WTC11 (cell line): ENCODE data around the gene CHID1. TPM values are rescaled to one million over a fixed set of nuclear protein-coding genes. Genes with fewer than 3 reads are reported as not detected.
A peak's percentile ranks its signal among the peaks of the same experiment; 100 is the strongest.

ENCODE experiments used
- ATAC-seq: fragments of 200-7000 bp; cut with Tn5 transposase; 2 replicates; pipeline ENCODE4 v1.10.0; 2021; ENCODE audit warnings: mild to moderate bottlenecking, moderate library complexity
- CTCF ChIA-PET: fragments of 300-600 bp; sonication (Branson Sonifier 250); formaldehyde crosslinking; loops from one replicate; lab custom pipeline; 2021; ENCODE audit warnings: antibody characterized with exemption; lab: Charles Lee
- POLR2A ChIA-PET: fragments of 350-600 bp; sonication (Branson Sonifier 250); formaldehyde crosslinking; loops from one replicate; lab custom pipeline; 2021; ENCODE audit warnings: antibody characterized with exemption; lab: Charles Lee
- DNase-seq: peaks from one replicate; pipeline ENCODE4 v3.0.0; 2021; ENCODE audit warnings: low spot score
- H3K27ac Mint-ChIP-seq: 2 replicates; pipeline ENCODE4 v1.8.0; 2021; ENCODE audit warnings: mixed read lengths
- H3K27me3 Mint-ChIP-seq: 2 replicates; pipeline ENCODE4 v1.8.0; 2021; ENCODE audit warnings: low read depth, mild to moderate bottlenecking, moderate library complexity, mixed read lengths
- H3K36me3 Mint-ChIP-seq: 2 replicates; pipeline ENCODE4 v1.8.0; 2021; ENCODE audit warnings: mixed read lengths
- H3K4me1 Mint-ChIP-seq: 2 replicates; pipeline ENCODE4 v1.8.0; 2022; ENCODE audit warnings: mixed read lengths
- H3K4me3 Mint-ChIP-seq: 2 replicates; pipeline ENCODE4 v1.8.0; 2021; ENCODE audit warnings: mild to moderate bottlenecking, moderate library complexity, mixed read lengths
- H3K9me3 Mint-ChIP-seq: 2 replicates; pipeline ENCODE4 v1.8.0; 2021; ENCODE audit warnings: mixed read lengths
- AFF4 ChIP-seq: sonication (generic); formaldehyde crosslinking; IDR thresholded peaks from 2 replicates; pipeline ENCODE4 v1.8.1; 2023; ENCODE audit warnings: mild to moderate bottlenecking, missing genetic modification reagents, borderline replicate concordance
- ARID4B ChIP-seq: sonication (generic); formaldehyde crosslinking; IDR thresholded peaks from 2 replicates; pipeline ENCODE4 v1.8.0; 2023; ENCODE audit warnings: missing genetic modification reagents, mild to moderate bottlenecking, borderline replicate concordance
- ESRRA ChIP-seq: sonication (generic); formaldehyde crosslinking; IDR thresholded peaks from 2 replicates; pipeline ENCODE4 v1.8.1; 2022; ENCODE audit warnings: mild to moderate bottlenecking, missing genetic modification reagents, borderline replicate concordance
- NFE2L1 ChIP-seq: sonication (generic); formaldehyde crosslinking; IDR thresholded peaks from 2 replicates; pipeline ENCODE4 v1.8.1; 2023; ENCODE audit warnings: missing genetic modification reagents
- NR1H2 ChIP-seq: sonication (generic); formaldehyde crosslinking; IDR thresholded peaks from 2 replicates; pipeline ENCODE4 v1.9.0; 2021; ENCODE audit warnings: mild to moderate bottlenecking, moderate library complexity, missing genetic modification reagents
- NR3C1 ChIP-seq: sonication (generic); formaldehyde crosslinking; conservative IDR thresholded peaks from 2 replicates; pipeline ENCODE4 v1.8.1; 2023; ENCODE audit warnings: low read depth, mild to moderate bottlenecking, missing genetic modification reagents
- ZBTB21 ChIP-seq: sonication (generic); formaldehyde crosslinking; IDR thresholded peaks from 2 replicates; pipeline ENCODE4 v1.8.1; 2023; ENCODE audit warnings: mild to moderate bottlenecking, missing genetic modification reagents, borderline replicate concordance
- ZNF219 ChIP-seq: sonication (generic); formaldehyde crosslinking; IDR thresholded peaks from 2 replicates; pipeline ENCODE4 v1.8.0; 2023; ENCODE audit warnings: missing genetic modification reagents, mild to moderate bottlenecking, borderline replicate concordance
- ZNF416 ChIP-seq: fragments of 250-450 bp; sonication (Bioruptor Pico); IDR thresholded peaks from 2 replicates; pipeline ENCODE4 v1.9.0; 2021; ENCODE audit warnings: mild to moderate bottlenecking, inconsistent platforms
- ZNF671 ChIP-seq: fragments of 250-450 bp; sonication (Bioruptor Pico); IDR thresholded peaks from 2 replicates; pipeline ENCODE4 v1.8.0; 2021; ENCODE audit warnings: mild to moderate bottlenecking
- total RNA-seq: library from RNA; stranded (reverse); gene quantifications from 3 replicates; pipeline ENCODE4 v1.2.3, GENCODE V29; 2021
- TF ChIP-seq, protein P1 (sequence below): sonication (generic); formaldehyde crosslinking; IDR thresholded peaks from 2 replicates; pipeline ENCODE4 v1.8.1; 2023; ENCODE audit warnings: mild to moderate bottlenecking, moderate library complexity, missing genetic modification reagents
- TF ChIP-seq, protein P2 (sequence below): sonication (generic); formaldehyde crosslinking; IDR thresholded peaks from 2 replicates; pipeline ENCODE4 v1.8.0; 2023; ENCODE audit warnings: mild to moderate bottlenecking, missing genetic modification reagents
- TF ChIP-seq, protein P3 (sequence below): fragments of 250-450 bp; sonication (Bioruptor Pico); IDR thresholded peaks from 2 replicates; pipeline ENCODE4 v1.8.0; 2021; ENCODE audit warnings: mild to moderate bottlenecking

CHID1 gene
- total RNA-seq, 1 experiment from 2014 or later: 92.8 TPM

DNA sequence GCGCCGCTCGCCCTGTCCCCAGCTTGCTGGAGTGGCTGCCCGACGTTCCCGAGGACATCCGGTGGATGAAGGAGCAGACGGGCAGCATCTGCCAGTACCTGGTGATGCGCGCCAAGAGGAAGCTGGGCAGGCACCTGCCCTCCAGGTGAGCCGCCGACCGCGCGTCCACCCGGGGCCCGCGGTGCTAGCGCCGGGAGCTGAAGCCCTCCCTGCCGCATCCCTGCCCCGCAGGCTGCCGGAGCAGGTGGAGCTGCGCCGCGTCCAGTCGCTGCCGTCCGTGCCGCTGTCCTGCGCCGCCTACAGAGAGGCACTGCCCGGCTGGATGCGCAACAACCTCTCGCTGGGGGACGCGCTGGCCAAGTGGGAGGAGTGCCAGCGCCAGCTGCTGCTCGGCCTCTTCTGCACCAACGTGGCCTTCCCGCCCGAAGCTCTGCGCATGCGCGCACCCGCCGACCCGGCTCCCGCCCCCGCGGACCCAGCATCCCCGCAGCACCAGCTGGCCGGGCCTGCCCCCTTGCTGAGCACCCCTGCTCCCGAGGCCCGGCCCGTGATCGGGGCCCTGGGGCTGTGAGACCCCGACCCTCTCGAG is 86.2 kb downstream of the CHID1 start:
- TF ChIP-seq, protein P1, sequence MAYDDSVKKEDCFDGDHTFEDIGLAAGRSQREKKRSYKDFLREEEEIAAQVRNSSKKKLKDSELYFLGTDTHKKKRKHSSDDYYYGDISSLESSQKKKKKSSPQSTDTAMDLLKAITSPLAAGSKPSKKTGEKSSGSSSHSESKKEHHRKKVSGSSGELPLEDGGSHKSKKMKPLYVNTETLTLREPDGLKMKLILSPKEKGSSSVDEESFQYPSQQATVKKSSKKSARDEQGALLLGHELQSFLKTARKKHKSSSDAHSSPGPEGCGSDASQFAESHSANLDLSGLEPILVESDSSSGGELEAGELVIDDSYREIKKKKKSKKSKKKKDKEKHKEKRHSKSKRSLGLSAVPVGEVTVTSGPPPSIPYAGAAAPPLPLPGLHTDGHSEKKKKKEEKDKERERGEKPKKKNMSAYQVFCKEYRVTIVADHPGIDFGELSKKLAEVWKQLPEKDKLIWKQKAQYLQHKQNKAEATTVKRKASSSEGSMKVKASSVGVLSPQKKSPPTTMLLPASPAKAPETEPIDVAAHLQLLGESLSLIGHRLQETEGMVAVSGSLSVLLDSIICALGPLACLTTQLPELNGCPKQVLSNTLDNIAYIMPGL (CRISPR knock-in tag): peak; percentile 43; the same call in 1 of the 2 replicates
- TF ChIP-seq NR1H2 (CRISPR knock-in tag) (no peak), NR3C1 (no peak), ZBTB21 (CRISPR knock-in tag) (no peak)
- Mint-ChIP-seq H3K27ac (no peak overlapping the region), H3K4me1 (peaks cover 27% of the 10 kb centered on the region), H3K36me3 (no peaks in the 10 kb centered on the region), H3K27me3 (peaks cover 15% of the 10 kb centered on the region), H3K9me3 (no peaks in the 10 kb centered on the region), H3K4me3 (no peak overlapping the region)
- CTCF ChIA-PET: no interaction called here
- DNase-seq (no peak), ATAC-seq (no peak)
- POLR2A ChIA-PET: interaction anchor here (1.2 kb wide), 1 partner anchor 38 kb away, joined by 3 read pairs; no protein-coding TSS in a partner anchor

- ChIA-PET POLR2A (no interaction called here), CTCF (no interaction called here)
- ATAC-seq (no peak), DNase-seq (no peak)
- Mint-ChIP-seq H3K36me3 (no peaks in the 10 kb centered on the region), H3K4me3 (no peak overlapping the region), H3K27me3 (peaks cover 10% of the 10 kb centered on the region), H3K27ac (no peak overlapping the region), H3K9me3 (no peaks in the 10 kb centered on the region), H3K4me1 (peaks cover 21% of the 10 kb centered on the region)
- no peak for TF ChIP-seq NR1H2 (CRISPR knock-in tag)
- TF ChIP-seq, protein P2, sequence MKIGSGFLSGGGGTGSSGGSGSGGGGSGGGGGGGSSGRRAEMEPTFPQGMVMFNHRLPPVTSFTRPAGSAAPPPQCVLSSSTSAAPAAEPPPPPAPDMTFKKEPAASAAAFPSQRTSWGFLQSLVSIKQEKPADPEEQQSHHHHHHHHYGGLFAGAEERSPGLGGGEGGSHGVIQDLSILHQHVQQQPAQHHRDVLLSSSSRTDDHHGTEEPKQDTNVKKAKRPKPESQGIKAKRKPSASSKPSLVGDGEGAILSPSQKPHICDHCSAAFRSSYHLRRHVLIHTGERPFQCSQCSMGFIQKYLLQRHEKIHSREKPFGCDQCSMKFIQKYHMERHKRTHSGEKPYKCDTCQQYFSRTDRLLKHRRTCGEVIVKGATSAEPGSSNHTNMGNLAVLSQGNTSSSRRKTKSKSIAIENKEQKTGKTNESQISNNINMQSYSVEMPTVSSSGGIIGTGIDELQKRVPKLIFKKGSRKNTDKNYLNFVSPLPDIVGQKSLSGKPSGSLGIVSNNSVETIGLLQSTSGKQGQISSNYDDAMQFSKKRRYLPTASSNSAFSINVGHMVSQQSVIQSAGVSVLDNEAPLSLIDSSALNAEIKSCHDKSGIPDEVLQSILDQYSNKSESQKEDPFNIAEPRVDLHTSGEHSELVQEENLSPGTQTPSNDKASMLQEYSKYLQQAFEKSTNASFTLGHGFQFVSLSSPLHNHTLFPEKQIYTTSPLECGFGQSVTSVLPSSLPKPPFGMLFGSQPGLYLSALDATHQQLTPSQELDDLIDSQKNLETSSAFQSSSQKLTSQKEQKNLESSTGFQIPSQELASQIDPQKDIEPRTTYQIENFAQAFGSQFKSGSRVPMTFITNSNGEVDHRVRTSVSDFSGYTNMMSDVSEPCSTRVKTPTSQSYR (CRISPR knock-in tag): no peak
- TF ChIP-seq, protein P3, sequence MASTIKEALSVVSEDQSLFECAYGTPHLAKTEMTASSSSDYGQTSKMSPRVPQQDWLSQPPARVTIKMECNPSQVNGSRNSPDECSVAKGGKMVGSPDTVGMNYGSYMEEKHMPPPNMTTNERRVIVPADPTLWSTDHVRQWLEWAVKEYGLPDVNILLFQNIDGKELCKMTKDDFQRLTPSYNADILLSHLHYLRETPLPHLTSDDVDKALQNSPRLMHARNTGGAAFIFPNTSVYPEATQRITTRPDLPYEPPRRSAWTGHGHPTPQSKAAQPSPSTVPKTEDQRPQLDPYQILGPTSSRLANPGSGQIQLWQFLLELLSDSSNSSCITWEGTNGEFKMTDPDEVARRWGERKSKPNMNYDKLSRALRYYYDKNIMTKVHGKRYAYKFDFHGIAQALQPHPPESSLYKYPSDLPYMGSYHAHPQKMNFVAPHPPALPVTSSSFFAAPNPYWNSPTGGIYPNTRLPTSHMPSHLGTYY (CRISPR knock-in tag): no peak
- TF ChIP-seq NFE2L1 (CRISPR knock-in tag): no peak
- no peak for TF ChIP-seq ESRRA
- TF ChIP-seq ZNF416: no peak
These were observed 86.9 kb downstream of the CHID1 start for GRCh38 chr11:823441-824291.

DNA sequence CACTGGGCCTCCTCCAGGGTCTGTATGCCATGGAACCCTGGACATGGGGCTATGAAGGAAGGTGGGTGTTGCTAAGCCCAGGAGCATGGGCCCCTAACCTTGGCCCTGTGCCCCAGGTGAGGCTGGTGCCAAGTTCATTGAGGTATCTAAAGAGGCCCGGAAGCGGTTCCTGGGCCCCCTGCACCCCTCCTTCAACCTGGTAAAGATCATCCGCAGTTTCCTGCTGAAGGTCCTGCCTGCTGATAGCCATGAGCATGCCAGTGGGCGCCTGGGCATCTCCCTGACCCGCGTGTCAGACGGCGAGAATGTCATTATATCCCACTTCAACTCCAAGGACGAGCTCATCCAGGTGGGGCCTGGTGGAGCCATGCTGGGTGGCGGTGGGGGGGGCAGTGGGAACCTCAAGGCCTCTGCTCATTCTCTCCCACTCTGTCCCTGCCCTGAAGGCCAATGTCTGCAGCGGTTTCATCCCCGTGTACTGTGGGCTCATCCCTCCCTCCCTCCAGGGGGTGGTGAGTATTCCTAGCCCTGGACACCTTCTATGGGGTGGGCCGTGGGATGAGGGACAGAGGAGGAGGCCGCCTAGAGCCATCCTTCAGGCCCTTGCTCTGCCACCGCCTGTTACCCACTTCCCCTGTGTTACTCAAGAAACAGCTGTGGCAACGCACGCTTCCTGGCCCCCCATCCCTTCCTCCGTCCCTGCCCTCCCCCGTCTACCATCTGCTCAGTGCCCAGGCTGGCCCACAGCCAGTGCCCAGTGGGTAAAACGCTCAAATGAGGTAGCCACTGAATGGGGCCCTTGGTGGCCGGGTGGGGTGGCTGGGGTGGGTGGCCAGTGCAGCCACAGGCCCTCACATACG is 88.9 kb downstream of the CHID1 start:
- Mint-ChIP-seq H3K27ac (no peak overlapping the region), H3K4me1 (peaks cover 12% of the 10 kb centered on the region), H3K4me3 (no peak overlapping the region), H3K27me3 (no peaks in the 10 kb centered on the region; the same call in 1 of the 2 replicates), H3K36me3 (no peaks in the 10 kb centered on the region), H3K9me3 (no peaks in the 10 kb centered on the region)
- ChIA-PET POLR2A (interaction anchor here (3.4 kb wide), 1 partner anchor 8 kb away, joined by 38 read pairs; the partner anchor contains the start of gene CRACR2B), CTCF (no interaction called here)
- DNase-seq (no peak), ATAC-seq (no peak)
- no peak for TF ChIP-seq ZNF671 (CRISPR knock-in tag)
- no peak for TF ChIP-seq ZNF219 (CRISPR knock-in tag)
- TF ChIP-seq ARID4B (CRISPR knock-in tag): no peak
- TF ChIP-seq AFF4 (CRISPR knock-in tag): no peak
